H1 (cell line): ENCODE data around the gene MPPED2. TPM values are rescaled to one million over a fixed set of nuclear protein-coding genes. Genes with fewer than 3 reads are reported as not detected.

Experiments
- BACH1 ChIP-seq: IDR thresholded peaks from 2 replicates; pipeline ENCODE4 v1.6.1; 2012; ENCODE audit warnings: low read length, improper control_type of control experiment
- KDM1A ChIP-seq: fragments of 200-600, 300-600 bp; sonication (generic); IDR thresholded peaks from 2 replicates; pipeline ENCODE4 v1.7.1; 2016; ENCODE audit warnings: mild to moderate bottlenecking, low read length, borderline replicate concordance
- polyA plus RNA-seq, 7 experiments: library from polyadenylated mRNA; depleted of rRNA in 3 of 7; stranded (reverse) in 5 of 7; unstranded in 2 of 7; fragments of >200 nt in 5 of 7; fragments of 200-250 nt in 2 of 7; gene quantifications; 1 replicate in 5 of 7; 2 replicates in 1 of 7; 4 replicates in 1 of 7; pipeline versions ENCODE4 v1.2.1 to v1.2.3, GENCODE V29; 2011 to 2013; ENCODE audit warnings: missing spikeins in 2 of 7, mixed read lengths in 2 of 7
- total RNA-seq: library from RNA; stranded (reverse); fragmentation: NEBNext Ultra II Directional; extraction: Animal tissue kit (Norgen Biotek cat#: 25700); gene quantifications from 2 replicates; pipeline ENCODE4 v1.2.1, GENCODE V29; 2021

The MPPED2 gene
- total and polyA plus RNA-seq, 2 of the 8 experiments (the other 6 are each of a cell fraction or from before 2014, with no cell fraction given): 1.3 to 3.5 TPM

DNA sequence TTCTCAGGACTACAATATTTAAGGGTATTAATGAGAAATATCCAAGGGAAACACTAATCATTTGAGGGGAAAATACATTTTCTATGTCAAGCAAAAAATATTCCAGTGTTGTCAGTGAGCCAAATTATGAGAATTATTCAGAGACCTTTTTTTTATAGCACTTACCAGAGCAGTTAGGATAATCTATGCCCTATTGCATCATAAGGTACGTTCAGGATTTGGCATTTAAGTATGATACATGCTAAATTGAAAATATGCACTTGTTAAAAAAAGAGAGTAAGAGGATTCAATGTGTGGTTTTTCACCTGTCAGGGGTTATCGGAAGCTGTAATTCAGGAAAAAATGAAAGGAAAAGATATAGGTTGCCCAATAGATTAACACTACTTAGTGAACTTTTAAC lies 17.2 kb upstream of the MPPED2 start (continued):
- TF ChIP-seq BACH1: no peak
- no peak for TF ChIP-seq KDM1A
